Esophagus squamous epithelium (tissue), 4 donors: ENCODE measurements around the gene TTLL4.

Experiments
- CTCF ChIP-seq, 6 experiments: fragments of 450-650 bp in 4 of 6; fragments of 200-600 bp in 2 of 6; sonication (generic) in 2 of 6; IDR thresholded peaks; one replicate each; pipeline ENCODE4 v1.5.1; 2016 to 2019; ENCODE audit warnings: antibody characterized with exemption in 6 of 6, mild to moderate bottlenecking in 4 of 6, moderate library complexity in 4 of 6
- POLR2A ChIP-seq, 4 donors: fragments of 450-650 bp; IDR thresholded peaks; one replicate each; pipeline ENCODE4 v1.6.1; 2017; ENCODE audit warnings: antibody characterized with exemption in 4 of 4, mild to moderate bottlenecking in 4 of 4, moderate library complexity in 3 of 4

DNA sequence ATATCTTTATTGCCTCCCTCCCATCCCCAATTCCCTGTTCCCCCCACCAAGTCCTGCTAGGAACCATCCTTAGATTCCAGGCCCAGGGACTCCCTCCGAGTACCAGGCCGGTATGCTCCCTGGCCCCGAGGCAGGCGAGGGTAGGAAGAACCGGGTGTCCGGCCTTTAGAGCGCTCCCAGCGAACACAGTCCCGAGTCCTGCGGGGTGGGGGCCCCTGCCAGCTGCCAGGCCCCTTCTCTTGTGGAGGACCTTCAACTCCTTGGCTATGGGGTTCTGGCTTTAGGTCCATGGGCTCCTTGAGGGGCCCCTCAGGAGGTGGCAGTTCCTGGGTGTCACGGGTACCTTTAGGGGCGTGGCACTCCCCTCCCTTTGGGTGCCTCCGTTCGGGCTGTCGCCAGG, 46.7 kb upstream of the TTLL4 start:
- no peak for TF ChIP-seq CTCF (IDR thresholded peaks at IDR 0.05)
- TF ChIP-seq POLR2A (IDR thresholded peaks at IDR 0.05), result no peak
